CD4-positive, alpha-beta T cell treated with Interferon alpha-2 for 1 hour (primary cell): ENCODE data around the gene TEAD3.
"Not testable (repeated sequence)": the region's sequence is repeated elsewhere in the genome, so short reads cannot be mapped to it uniquely, and the experiment has no call there.

ENCODE experiments used
- DNase-seq, 2 donors: peaks; one replicate each; pipeline ENCODE4 v3.0.0-alpha.2; 2020 to 2022

TEAD3 gene

GRCh38 chr6:35496841-35497570 is at the start of gene TEAD3:
TSS of gene TEAD3 (minus strand) at chr6:35497079.
- DNase-seq: peak; percentile 29 to 66

- no peak for DNase-seq
Measured at GRCh38 chr6:35544769-35545361, 48.0 kb upstream of the TEAD3 start.

- no peak for DNase-seq
Measured at GRCh38 chr6:35543459-35544193, 46.7 kb upstream of the TEAD3 start.

GRCh38 chr6:35541836-35542235 is 45.0 kb upstream of the TEAD3 start:
- no peak for DNase-seq

- no peak for DNase-seq
Measured at GRCh38 chr6:35539223-35539622, 42.3 kb upstream of the TEAD3 start.

- DNase-seq: not testable (repeated sequence)
Measured at GRCh38 chr6:35535847-35536246, 39.0 kb upstream of the TEAD3 start.

- DNase-seq: no peak
Measured at GRCh38 chr6:35534407-35535170, 37.7 kb upstream of the TEAD3 start.

GRCh38 chr6:35533981-35534380 is 37.1 kb upstream of the TEAD3 start:
- no peak for DNase-seq

GRCh38 chr6:35532126-35532525 is 35.2 kb upstream of the TEAD3 start:
- DNase-seq: no peak

- DNase-seq: no peak
Measured at GRCh38 chr6:35524380-35525020, 27.6 kb upstream of the TEAD3 start.

GRCh38 chr6:35522660-35523658 is 26.1 kb upstream of the TEAD3 start:
- peak; percentile 67 to 75 for DNase-seq

GRCh38 chr6:35522151-35522550 is 25.3 kb upstream of the TEAD3 start:
- DNase-seq: no peak

GRCh38 chr6:35521235-35521634 is 24.4 kb upstream of the TEAD3 start:
- DNase-seq: no peak

GRCh38 chr6:35519313-35520015 is 22.6 kb upstream of the TEAD3 start:
- DNase-seq: no peak

GRCh38 chr6:35518566-35519312 is 21.9 kb upstream of the TEAD3 start:
- no peak for DNase-seq

GRCh38 chr6:35517978-35518377 is 21.1 kb upstream of the TEAD3 start:
- not testable (repeated sequence) for DNase-seq

- DNase-seq: no peak
Measured at GRCh38 chr6:35516712-35517111, 19.8 kb upstream of the TEAD3 start.

GRCh38 chr6:35515939-35516338 is 19.1 kb upstream of the TEAD3 start:
- DNase-seq: not testable (repeated sequence)

GRCh38 chr6:35514587-35514986 is 17.7 kb upstream of the TEAD3 start:
- DNase-seq: no peak

GRCh38 chr6:35512740-35513139 is 15.9 kb upstream of the TEAD3 start, which contains the start of gene TULP1:
TSS of gene TULP1 (minus strand) at chr6:35512896. CDS start at chr6:35512858, 38 bp downstream.
- DNase-seq: no peak
